ENCODE data around the gene NIPSNAP2. TPM values are rescaled to one million over a fixed set of nuclear protein-coding genes. Genes with fewer than 3 reads are reported as not detected.
"Not testable (repeated sequence)": the region's sequence is repeated elsewhere in the genome, so short reads cannot be mapped to it uniquely, and the experiment has no call there.

Gene NIPSNAP2
- total and polyA plus RNA-seq, 2 donors from 2014 or later = 60.3 to 64.4 TPM

- Histone ChIP-seq H3K9me3 (ENCODE audit: control insufficient read depth in 2 of 3, insufficient read depth in 1 of 3, low read length in 3 of 3) (peaks cover 0 to 3% (median 0%) of the 10 kb centered on the region in 3 donors), H3K9ac (ENCODE audit: low read length in 3 of 3) (no peak overlapping the region), H3K36me3 (ENCODE audit: control insufficient read depth in 2 of 3, insufficient read depth in 3 of 3, low read length in 3 of 3) (no peaks in the 10 kb centered on the region), H3K4me3 (ENCODE audit: low read length in 3 of 3) (no peak overlapping the region), H3K27ac (ENCODE audit: low read depth in 2 of 2, low read length in 2 of 2) (no peak overlapping the region), H3K27me3 (ENCODE audit: control insufficient read depth, insufficient read depth, low read length) (no peaks in the 10 kb centered on the region), H3K4me1 (ENCODE audit: control insufficient read depth in 2 of 3, insufficient read depth in 2 of 3, low read depth in 1 of 3, low read length in 3 of 3) (no peaks in the 10 kb centered on the region)
- intact Hi-C loops (cut with DNase I) = no loop called here
- FAIRE-seq = no peak
- DNase-seq = no peak
- TF ChIP-seq, protein P1, sequence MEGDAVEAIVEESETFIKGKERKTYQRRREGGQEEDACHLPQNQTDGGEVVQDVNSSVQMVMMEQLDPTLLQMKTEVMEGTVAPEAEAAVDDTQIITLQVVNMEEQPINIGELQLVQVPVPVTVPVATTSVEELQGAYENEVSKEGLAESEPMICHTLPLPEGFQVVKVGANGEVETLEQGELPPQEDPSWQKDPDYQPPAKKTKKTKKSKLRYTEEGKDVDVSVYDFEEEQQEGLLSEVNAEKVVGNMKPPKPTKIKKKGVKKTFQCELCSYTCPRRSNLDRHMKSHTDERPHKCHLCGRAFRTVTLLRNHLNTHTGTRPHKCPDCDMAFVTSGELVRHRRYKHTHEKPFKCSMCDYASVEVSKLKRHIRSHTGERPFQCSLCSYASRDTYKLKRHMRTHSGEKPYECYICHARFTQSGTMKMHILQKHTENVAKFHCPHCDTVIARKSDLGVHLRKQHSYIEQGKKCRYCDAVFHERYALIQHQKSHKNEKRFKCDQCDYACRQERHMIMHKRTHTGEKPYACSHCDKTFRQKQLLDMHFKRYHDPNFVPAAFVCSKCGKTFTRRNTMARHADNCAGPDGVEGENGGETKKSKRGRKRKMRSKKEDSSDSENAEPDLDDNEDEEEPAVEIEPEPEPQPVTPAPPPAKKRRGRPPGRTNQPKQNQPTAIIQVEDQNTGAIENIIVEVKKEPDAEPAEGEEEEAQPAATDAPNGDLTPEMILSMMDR (IDR thresholded peaks at IDR 0.05; ENCODE audit: borderline replicate concordance, extremely low read depth, insufficient read depth) = no peak
Observed at GRCh38 chr7:55946545-55946944, 17.8 kb upstream of the NIPSNAP2 start.

DNA sequence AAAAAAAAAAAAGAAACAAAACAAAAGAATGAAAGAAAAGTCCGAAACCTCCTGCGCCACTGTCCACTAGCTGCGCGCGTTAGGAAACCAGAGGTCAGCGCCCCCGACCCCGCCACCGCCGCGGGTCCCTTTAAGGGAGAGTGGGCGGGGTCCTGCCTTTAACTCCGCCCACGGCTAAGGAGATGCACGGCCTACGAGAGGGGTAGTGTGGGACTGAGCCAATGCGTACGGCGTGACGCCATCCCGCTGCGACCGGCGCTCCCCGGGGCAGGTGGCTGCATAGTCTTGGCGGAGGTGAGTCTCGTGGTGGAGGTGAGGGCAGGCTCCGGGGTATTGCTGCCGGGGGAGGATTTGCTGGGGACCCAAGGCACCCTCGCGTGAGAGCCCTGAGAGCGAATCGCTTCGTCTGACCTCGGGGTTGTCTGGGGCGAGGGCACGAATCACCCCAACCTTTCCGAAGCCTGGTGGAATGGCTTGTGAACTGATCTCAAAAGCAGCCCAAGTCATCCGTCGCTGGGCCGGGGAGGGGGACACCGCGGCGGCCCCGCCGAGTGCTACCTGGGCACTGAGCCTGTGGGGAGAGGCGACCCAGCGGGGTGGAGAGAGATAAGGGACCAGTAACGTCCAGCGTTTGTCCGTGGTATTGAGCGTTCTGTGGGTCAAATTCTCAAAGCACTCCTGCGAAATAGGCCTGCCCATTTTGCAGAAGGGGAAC, 12.6 kb upstream of the NIPSNAP2 start, which contains the start of gene MRPS17:
TSS of gene MRPS17 (plus strand) at position 241 of the 715 bp plus-strand sequence. CDS start 1,319 bp downstream, outside the sequence.
- DNase-seq = peak; percentile 94 to 96 (median 96)
- TF ChIP-seq, protein P1 (IDR thresholded peaks at IDR 0.05; ENCODE audit: borderline replicate concordance, extremely low read depth, insufficient read depth) = no peak
- Histone ChIP-seq H3K9ac (ENCODE audit: low read length in 3 of 3) (peak within 1 kb of the TSS; percentile 68 to 97 (median 74)), H3K4me1 (ENCODE audit: control insufficient read depth in 2 of 3, insufficient read depth in 2 of 3, low read depth in 1 of 3, low read length in 3 of 3) (peaks cover 0 to 3% (median 0%) of the 10 kb centered on the region in 3 donors), H3K27ac (ENCODE audit: low read depth in 2 of 2, low read length in 2 of 2) (peak within 1 kb of the TSS; percentile 51 to 57), H3K4me3 (ENCODE audit: low read length in 3 of 3) (peak within 1 kb of the TSS; percentile 42 to 98 (median 83)), H3K27me3 (ENCODE audit: control insufficient read depth, insufficient read depth, low read length) (no peaks in the 10 kb centered on the region), H3K9me3 (ENCODE audit: control insufficient read depth in 2 of 3, insufficient read depth in 1 of 3, low read length in 3 of 3) (no peaks in the 10 kb centered on the region), H3K36me3 (ENCODE audit: control insufficient read depth in 2 of 3, insufficient read depth in 3 of 3, low read length in 3 of 3) (peaks cover 2 to 3% (median 3%) of the 10 kb centered on the region in 3 donors)
- intact Hi-C loops (cut with DNase I) = no loop called here
- FAIRE-seq = no peak

DNA sequence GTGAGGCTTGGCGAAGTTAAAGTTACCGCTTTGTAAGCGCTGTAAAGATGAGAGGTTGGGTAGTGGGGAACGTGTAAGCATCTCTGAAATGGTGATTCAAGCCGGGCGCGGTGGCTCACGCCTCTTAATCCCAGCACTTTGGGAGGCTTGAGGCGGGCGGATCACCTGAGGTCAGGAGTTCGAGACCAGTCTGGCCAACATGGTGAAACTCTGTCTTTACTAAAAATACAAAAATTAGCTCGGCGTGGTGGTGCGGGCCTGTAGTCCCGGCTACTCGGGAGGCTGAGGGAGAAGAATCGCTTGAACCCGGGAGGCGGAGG, 12.1 kb upstream of the NIPSNAP2 start:
- intact Hi-C loops (cut with DNase I); FAIRE-seq; H3K27me3 ChIP-seq (ENCODE audit: control insufficient read depth, insufficient read depth, low read length); DNase-seq; H3K9me3 ChIP-seq (ENCODE audit: control insufficient read depth in 2 of 3, insufficient read depth in 1 of 3, low read length in 3 of 3); H3K27ac ChIP-seq (ENCODE audit: low read depth in 2 of 2, low read length in 2 of 2); H3K4me1 ChIP-seq (ENCODE audit: control insufficient read depth in 2 of 3, insufficient read depth in 2 of 3, low read depth in 1 of 3, low read length in 3 of 3); H3K36me3 ChIP-seq (ENCODE audit: control insufficient read depth in 2 of 3, insufficient read depth in 3 of 3, low read length in 3 of 3): not testable (repeated sequence)
- Histone ChIP-seq H3K9ac (ENCODE audit: low read length in 3 of 3) (peak overlapping the region in 2 of 3 donors; percentile 74 to 97), H3K4me3 (ENCODE audit: low read length in 3 of 3) (peak overlapping the region; percentile 42 to 98 (median 83))

DNA sequence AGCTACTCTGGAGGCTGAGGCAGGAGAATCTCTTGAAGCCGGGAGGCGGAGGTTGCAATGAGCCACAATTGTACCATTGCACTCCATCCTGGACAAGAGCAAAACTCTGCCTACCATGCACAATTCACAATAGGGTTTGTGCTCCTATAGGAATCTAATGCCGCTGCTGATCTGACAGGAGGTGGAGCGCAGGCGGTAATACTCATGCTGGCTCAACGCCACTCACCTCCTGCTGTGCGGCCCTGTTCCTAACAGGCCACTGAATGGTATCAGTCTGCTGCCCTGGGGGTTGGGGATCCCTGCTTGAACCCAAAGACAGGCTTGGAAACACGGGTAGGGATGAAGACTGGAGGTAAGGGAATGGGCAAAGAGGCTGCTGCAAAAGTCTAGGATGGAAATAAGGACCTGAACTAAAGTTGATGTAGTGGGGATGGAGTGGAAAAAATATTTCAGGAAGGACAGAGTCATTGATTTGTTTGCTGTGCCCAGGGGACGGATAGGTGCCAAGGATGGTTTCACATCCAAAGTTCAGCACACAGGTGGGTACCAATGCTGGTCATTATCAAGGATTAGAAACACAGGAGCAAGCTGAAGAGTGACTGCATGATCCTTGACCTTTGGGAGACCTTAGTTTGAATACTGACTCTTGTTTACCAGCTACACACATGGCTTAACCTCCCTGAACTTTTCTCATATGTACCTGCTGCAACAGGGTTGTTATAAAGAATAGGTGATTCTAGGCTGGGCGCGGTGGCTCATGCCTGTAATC, 10.5 kb upstream of the NIPSNAP2 start:
- Histone ChIP-seq H3K27me3 (ENCODE audit: control insufficient read depth, insufficient read depth, low read length) (no peaks in the 10 kb centered on the region), H3K9me3 (ENCODE audit: control insufficient read depth in 2 of 3, insufficient read depth in 1 of 3, low read length in 3 of 3) (no peaks in the 10 kb centered on the region), H3K36me3 (ENCODE audit: control insufficient read depth in 2 of 3, insufficient read depth in 3 of 3, low read length in 3 of 3) (peaks cover 2 to 3% (median 3%) of the 10 kb centered on the region in 3 donors), H3K4me3 (ENCODE audit: low read length in 3 of 3) (no peak overlapping the region), H3K27ac (ENCODE audit: low read depth in 2 of 2, low read length in 2 of 2) (no peak overlapping the region), H3K4me1 (ENCODE audit: control insufficient read depth in 2 of 3, insufficient read depth in 2 of 3, low read depth in 1 of 3, low read length in 3 of 3) (peaks cover 0 to 3% (median 0%) of the 10 kb centered on the region in 3 donors), H3K9ac (ENCODE audit: low read length in 3 of 3) (no peak overlapping the region)
- FAIRE-seq = no peak
- intact Hi-C loops (cut with DNase I) = no loop called here
- TF ChIP-seq, protein P1 (IDR thresholded peaks at IDR 0.05; ENCODE audit: borderline replicate concordance, extremely low read depth, insufficient read depth) = no peak
- no peak for DNase-seq

Data from kidney (tissue), 14 donors.